ENCODE measurements around the gene OXSR1.

DNA sequence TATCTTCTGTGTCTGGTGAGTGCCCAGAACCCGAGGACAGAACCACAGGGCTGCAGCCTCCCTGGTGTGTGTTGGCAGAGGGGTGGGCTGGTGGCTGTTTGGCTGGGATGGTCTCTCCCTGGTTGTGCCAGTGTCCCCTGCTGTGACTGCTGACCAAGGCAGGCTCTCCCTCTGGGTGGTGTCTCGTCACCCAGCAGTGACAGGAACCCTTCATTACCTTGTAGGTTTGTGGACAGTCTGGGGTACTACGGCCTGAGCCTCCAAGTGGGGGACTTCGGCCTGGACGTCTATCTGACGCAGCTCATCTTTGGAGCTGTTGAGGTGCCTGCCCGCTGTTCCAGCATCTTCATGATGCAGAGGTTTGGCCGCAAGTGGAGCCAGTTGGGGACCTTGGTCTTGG is 110.3 kb downstream of the OXSR1 start:
- TF ChIP-seq, protein P1, sequence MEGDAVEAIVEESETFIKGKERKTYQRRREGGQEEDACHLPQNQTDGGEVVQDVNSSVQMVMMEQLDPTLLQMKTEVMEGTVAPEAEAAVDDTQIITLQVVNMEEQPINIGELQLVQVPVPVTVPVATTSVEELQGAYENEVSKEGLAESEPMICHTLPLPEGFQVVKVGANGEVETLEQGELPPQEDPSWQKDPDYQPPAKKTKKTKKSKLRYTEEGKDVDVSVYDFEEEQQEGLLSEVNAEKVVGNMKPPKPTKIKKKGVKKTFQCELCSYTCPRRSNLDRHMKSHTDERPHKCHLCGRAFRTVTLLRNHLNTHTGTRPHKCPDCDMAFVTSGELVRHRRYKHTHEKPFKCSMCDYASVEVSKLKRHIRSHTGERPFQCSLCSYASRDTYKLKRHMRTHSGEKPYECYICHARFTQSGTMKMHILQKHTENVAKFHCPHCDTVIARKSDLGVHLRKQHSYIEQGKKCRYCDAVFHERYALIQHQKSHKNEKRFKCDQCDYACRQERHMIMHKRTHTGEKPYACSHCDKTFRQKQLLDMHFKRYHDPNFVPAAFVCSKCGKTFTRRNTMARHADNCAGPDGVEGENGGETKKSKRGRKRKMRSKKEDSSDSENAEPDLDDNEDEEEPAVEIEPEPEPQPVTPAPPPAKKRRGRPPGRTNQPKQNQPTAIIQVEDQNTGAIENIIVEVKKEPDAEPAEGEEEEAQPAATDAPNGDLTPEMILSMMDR (IDR thresholded peaks at IDR 0.05) = no peak
- TF ChIP-seq POLR2A (IDR thresholded peaks at IDR 0.05) = no peak

Data from uterus (tissue), 2 donors.